ENCODE measurements around the gene TSPOAP1.

DNA sequence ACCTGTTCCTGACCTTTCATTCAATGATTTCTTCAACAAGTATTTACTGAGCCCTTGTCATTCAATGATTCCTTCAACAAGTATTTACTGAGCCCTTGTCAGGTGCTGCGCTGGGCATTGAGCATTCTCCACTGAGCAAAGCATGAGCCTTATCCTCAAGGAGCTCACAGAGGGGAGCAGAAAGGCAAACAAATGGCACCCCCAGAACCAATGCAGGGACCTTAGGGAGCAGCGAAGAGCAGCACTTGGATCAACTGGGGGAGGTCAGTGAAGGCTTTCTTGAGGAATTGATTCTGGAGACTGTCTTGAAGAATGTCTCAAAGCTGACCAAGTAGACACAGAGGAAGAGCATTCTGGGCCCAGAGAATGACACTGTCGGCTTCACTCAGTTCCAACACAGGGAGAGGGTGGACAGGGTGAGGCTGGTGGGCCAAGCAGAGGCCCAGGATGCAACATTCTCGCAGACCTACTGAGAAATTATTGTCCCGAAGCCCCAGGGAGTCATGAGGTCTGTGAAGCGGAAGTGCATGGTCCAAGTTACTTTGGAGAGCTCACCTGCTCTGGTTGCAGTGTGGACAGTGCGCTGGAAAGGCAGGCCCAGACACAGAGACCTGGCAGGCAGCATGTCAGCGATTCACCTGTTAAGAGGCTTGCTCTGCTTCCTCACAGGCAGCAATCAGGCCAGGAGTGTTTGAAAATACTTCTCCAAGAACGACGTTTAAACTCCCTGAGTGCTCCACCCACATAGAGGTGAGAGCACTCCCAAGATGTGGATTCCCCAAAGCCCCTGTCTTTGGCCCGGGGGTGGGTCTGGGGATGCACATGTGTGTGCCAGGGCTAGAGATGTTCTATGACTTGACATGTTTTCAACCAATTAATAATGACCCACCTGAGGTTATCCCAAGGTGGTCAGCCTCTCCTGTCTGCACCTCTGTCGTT is 44.7 kb downstream of the TSPOAP1 start:
- TF ChIP-seq, protein P1, sequence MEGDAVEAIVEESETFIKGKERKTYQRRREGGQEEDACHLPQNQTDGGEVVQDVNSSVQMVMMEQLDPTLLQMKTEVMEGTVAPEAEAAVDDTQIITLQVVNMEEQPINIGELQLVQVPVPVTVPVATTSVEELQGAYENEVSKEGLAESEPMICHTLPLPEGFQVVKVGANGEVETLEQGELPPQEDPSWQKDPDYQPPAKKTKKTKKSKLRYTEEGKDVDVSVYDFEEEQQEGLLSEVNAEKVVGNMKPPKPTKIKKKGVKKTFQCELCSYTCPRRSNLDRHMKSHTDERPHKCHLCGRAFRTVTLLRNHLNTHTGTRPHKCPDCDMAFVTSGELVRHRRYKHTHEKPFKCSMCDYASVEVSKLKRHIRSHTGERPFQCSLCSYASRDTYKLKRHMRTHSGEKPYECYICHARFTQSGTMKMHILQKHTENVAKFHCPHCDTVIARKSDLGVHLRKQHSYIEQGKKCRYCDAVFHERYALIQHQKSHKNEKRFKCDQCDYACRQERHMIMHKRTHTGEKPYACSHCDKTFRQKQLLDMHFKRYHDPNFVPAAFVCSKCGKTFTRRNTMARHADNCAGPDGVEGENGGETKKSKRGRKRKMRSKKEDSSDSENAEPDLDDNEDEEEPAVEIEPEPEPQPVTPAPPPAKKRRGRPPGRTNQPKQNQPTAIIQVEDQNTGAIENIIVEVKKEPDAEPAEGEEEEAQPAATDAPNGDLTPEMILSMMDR (IDR thresholded peaks at IDR 0.05; ENCODE audit: low read depth, low read length, poor library complexity, severe bottlenecking) = no peak
- TF ChIP-seq EZH2phosphoT487 (IDR thresholded peaks at IDR 0.05; ENCODE audit: borderline replicate concordance, low read length) = no peak
